Tibial artery (tissue), 4 donors: ENCODE data around the gene KCNN3.
A peak's percentile ranks its signal among the peaks of the same experiment; 100 is the strongest.

Experiments
- DNase-seq, 2 donors: peaks; one replicate each; pipeline ENCODE4 v3.0.0-alpha.2; 2019
- H3K27ac ChIP-seq, 2 donors: fragments of 200-600 bp; sonication (generic) in 1 of 2; 1 replicate in 1 of 2; 2 replicates in 1 of 2; pipeline ENCODE4 v1.5.1; 2018 to 2019; ENCODE audit warnings: mild to moderate bottlenecking in 1 of 2
- H3K27me3 ChIP-seq, 2 donors: fragments of 200-600 bp; sonication (generic) in 1 of 2; one replicate each; pipeline versions ENCODE4 v1.5.1 to v1.6.0; 2016 to 2019
- H3K36me3 ChIP-seq, 3 donors: fragments of 200-600 bp; sonication (generic) in 2 of 3; one replicate each; pipeline ENCODE4 v1.5.1; 2016 to 2019; ENCODE audit warnings: mild to moderate bottlenecking in 2 of 3
- H3K4me1 ChIP-seq, 4 donors: fragments of 200-600 bp; sonication (generic) in 2 of 4; 1 replicate in 3 of 4; 2 replicates in 1 of 4; pipeline ENCODE4 v1.5.1; 2016 to 2019
- H3K4me3 ChIP-seq, 2 donors: fragments of 200-600 bp; sonication (generic) in 1 of 2; 1 replicate in 1 of 2; 2 replicates in 1 of 2; pipeline ENCODE4 v1.5.1; 2018 to 2019; ENCODE audit warnings: mild to moderate bottlenecking in 2 of 2
- H3K9me3 ChIP-seq, 3 donors: fragments of 200-600 bp; sonication (generic) in 1 of 3; one replicate each; pipeline ENCODE4 v1.5.1; 2016 to 2019
- intact Hi-C: fragments of 100-400 bp; cut with DNase I; formaldehyde crosslinking; loops from one replicate; pipeline ENCODE4 v1.15.0; 2023; ENCODE audit warnings: low total_unique reads
- TF ChIP-seq, protein P1 (sequence below), 2 experiments: fragments of 200-600 bp in 1 of 2; fragments of 450-650 bp in 1 of 2; IDR thresholded peaks; one replicate each; pipeline ENCODE4 v1.5.1; 2017 to 2019; ENCODE audit warnings: antibody characterized with exemption in 2 of 2, mild to moderate bottlenecking in 1 of 2, moderate library complexity in 1 of 2

The KCNN3 gene

DNA sequence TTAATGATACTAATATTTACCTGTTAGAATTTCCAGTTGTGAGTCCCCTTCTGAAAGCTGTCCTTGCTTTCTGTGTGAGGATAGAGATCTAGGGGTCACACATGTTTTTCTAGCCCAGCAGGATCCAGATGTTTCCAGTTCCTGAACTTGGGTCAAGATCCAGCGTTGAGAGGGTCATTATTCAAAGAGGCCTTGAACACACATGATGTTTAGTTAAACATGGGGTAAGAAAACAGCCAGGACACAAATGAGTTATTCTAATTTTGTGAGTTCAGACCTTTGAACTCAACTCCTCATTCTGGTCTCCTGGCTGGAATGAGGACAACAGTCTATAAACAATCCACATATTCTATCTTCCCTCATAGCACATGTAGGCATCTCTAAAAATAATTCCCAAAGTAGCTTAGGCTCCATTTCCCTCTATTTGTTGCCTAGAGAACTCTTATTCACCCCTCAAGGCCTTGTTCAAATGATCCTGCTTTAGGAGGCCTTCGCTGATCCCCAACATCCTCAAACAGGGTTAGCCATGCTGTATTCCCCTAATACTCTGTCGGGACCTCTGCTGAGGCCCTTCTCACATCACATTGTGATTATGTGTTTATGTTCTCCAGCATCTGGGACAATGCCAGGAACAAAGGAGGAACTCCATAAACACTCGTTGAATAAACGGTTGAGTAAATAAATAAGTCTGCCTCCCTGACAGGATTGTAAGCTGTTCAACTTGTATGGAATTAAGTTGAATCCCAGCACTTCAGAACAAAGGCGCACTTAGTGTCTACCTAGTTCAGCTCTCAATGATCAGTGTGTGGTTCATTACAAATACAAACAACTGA lies 15.0 kb upstream of the KCNN3 start:
- Histone ChIP-seq H3K4me3 (no peak overlapping the region), H3K36me3 (no peaks in the 10 kb centered on the region), H3K9me3 (no peaks in the 10 kb centered on the region), H3K4me1 (no peaks in the 10 kb centered on the region), H3K27me3 (no peaks in the 10 kb centered on the region), H3K27ac (no peak overlapping the region)
- no peak for DNase-seq
- TF ChIP-seq, protein P1, sequence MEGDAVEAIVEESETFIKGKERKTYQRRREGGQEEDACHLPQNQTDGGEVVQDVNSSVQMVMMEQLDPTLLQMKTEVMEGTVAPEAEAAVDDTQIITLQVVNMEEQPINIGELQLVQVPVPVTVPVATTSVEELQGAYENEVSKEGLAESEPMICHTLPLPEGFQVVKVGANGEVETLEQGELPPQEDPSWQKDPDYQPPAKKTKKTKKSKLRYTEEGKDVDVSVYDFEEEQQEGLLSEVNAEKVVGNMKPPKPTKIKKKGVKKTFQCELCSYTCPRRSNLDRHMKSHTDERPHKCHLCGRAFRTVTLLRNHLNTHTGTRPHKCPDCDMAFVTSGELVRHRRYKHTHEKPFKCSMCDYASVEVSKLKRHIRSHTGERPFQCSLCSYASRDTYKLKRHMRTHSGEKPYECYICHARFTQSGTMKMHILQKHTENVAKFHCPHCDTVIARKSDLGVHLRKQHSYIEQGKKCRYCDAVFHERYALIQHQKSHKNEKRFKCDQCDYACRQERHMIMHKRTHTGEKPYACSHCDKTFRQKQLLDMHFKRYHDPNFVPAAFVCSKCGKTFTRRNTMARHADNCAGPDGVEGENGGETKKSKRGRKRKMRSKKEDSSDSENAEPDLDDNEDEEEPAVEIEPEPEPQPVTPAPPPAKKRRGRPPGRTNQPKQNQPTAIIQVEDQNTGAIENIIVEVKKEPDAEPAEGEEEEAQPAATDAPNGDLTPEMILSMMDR (IDR thresholded peaks at IDR 0.05): no peak
- intact Hi-C loops: loop anchor here (10.0 kb wide), 2 partner anchors 220 to 390 kb away; no protein-coding TSS in a partner anchor

DNA sequence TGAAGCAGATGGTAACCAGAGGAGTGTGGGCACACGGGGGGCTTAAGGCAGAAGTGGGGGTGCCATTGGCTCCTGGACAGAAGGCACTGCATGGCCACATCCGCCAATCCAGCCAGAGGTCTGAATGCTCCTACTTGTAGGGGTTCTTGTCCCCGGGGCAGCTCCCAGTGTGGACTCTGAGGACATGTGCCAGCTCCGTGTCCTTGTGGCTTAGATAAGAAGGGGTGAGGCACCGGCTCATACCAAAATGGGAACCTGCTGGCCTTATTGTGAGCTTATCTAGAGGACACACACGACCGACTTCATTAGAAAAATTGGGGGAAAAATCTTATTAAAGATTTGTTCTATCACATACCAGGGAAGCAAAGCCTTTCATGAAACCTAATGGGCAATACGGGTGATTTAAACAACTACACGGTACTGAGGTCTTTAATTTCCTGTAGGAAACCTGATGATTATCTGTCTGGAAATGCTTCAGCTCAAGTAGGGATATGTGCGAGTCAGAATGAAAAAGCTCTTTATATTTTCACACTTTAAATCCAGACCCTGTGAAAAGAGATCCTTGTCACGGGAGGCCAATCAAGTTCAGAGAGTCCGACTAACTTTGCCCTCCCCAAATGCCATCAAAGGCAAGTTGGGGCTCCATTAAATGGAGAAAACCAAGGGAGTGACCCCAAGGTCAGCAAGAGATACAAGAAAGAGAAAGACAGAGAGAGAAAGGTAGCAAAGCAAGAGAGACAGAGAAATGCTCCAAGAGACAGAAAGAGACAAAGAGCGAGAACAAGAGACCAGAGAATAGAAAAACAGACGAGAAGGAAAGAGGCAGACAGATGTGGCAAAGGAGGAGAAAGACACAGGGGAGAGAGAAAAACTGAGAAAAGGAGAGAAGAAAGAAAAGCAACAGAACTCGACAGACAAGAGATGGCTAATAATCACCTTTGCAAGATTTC lies 14.1 kb upstream of the KCNN3 start:
- Histone ChIP-seq H3K27ac (no peak overlapping the region), H3K4me3 (no peak overlapping the region), H3K4me1 (no peaks in the 10 kb centered on the region), H3K9me3 (no peaks in the 10 kb centered on the region), H3K27me3 (peaks cover 0 to 2% of the 10 kb centered on the region in 2 donors), H3K36me3 (no peaks in the 10 kb centered on the region)
- TF ChIP-seq, protein P1 (IDR thresholded peaks at IDR 0.05): no peak
- intact Hi-C loops: loop anchor here (2.0 to 10.0 kb wide), 3 partner anchors 219 to 389 kb away; no protein-coding TSS in a partner anchor
- no peak for DNase-seq

DNA sequence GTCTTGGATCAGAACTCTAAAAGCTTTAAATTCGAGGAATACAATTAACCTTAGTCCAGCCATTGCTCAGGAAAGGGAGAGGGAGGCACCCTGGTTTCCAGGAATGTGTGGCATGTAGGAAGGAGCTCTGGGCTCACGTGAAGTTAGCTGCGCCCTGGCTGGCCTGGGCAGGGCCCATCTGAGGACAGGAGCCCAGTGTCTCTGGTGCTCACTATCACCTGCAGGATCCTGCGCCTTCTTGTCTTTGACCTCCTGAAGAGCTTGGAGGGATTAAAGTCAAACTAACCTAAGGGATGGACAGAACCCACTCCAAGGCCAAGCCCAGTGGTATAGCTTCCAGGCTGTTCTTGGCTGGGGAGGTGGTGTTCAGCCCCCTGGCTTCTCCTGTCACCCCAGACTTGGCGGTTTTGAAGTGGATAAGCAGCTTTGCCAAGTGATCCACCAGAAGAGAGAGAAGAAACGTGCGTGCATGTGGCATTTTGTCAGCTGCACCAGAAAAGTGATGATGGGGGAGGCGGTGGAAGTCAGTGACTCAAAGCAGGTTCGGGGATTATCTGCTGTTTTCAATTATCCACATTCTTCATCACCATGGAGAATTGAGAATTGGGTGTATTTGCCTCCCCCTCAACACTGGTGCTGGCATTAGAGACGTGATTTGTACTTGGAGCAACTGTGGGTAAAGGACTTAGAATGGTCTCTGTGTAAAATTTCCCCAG lies 11.9 kb upstream of the KCNN3 start:
- peaks cover 0 to 13% of the 10 kb centered on the region in 2 donors for H3K27me3 ChIP-seq
- H3K36me3 ChIP-seq: no peaks in the 10 kb centered on the region
- no peaks in the 10 kb centered on the region for H3K9me3 ChIP-seq
- H3K27ac ChIP-seq: no peak overlapping the region
- H3K4me1 ChIP-seq: no peaks in the 10 kb centered on the region
- no peak for DNase-seq
- no peak overlapping the region for H3K4me3 ChIP-seq
- intact Hi-C loops: loop anchor here (2.0 to 10.0 kb wide), 3 partner anchors 217 to 387 kb away; no protein-coding TSS in a partner anchor
- TF ChIP-seq, protein P1 (IDR thresholded peaks at IDR 0.05): no peak

DNA sequence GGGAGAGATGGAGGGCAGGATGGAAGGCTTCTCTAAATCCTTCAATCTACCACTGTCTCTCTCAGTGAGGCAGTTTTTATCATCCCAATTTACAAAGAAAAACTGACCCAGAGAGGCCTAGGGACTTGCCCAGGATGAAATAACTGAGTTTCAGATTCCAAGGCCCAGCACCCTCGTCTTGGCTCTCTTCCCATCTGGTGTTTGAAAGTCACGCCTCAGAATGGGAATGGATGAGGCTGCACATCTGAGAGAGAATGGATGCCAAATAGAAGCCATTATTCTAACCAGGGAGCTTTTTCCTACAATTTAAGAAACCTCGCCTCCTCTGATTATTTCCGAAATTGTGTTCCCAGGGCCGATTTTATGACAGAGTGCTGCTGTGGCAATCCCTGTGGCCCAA lies 10.6 kb upstream of the KCNN3 start:
- intact Hi-C loops: loop anchor here (10.0 kb wide), 2 partner anchors 216 to 386 kb away; no protein-coding TSS in a partner anchor
- Histone ChIP-seq H3K36me3 (no peaks in the 10 kb centered on the region), H3K9me3 (no peaks in the 10 kb centered on the region), H3K27ac (no peak overlapping the region), H3K27me3 (peaks cover 0 to 13% of the 10 kb centered on the region in 2 donors), H3K4me1 (no peaks in the 10 kb centered on the region), H3K4me3 (no peak overlapping the region)
- TF ChIP-seq, protein P1 (IDR thresholded peaks at IDR 0.05): no peak
- no peak for DNase-seq

DNA sequence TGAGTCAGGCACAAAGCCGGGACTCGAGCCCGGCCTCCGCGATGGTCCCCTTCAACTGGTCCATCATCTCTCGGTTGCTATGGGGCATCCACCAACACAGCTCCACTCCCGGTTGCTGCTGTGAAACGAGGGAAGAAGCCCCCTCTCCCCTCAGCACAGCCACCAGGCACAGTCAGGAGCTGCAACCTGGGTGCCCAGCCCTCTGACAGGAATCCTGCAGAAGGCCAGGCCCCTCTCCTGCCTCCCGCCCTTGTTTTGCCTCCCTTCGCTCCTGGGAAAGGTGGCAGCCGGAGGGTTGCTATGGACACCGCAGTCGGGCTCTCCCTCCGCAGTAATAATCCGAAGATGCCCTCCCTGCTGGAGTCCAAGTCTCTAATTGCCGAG lies 8.9 kb upstream of the KCNN3 start:
- Histone ChIP-seq H3K4me1 (no peaks in the 10 kb centered on the region), H3K4me3 (no peak overlapping the region), H3K36me3 (no peaks in the 10 kb centered on the region), H3K27me3 (peaks cover 0 to 16% of the 10 kb centered on the region in 2 donors), H3K27ac (no peak overlapping the region), H3K9me3 (no peaks in the 10 kb centered on the region)
- intact Hi-C loops: no loop called here
- TF ChIP-seq, protein P1 (IDR thresholded peaks at IDR 0.05): no peak
- DNase-seq: peak in 1 of 2 donors; percentile 63
